GM21367 (cell line): ENCODE data around the gene TUBAL3.

Source experiments
- ATAC-seq: cut with Tn5 transposase; IDR thresholded peaks from one replicate; pipeline ENCODE4 v1.9.1; 2021; ENCODE audit not compliant: unreplicated experiment

Gene TUBAL3

GRCh38 chr10:5343979-5344378, 60.6 kb downstream of the TUBAL3 start:
- no peak for ATAC-seq

- no peak for ATAC-seq
Observed at GRCh38 chr10:5343561-5343960, 61.1 kb downstream of the TUBAL3 start.
